LoVo (cell line): ENCODE results near the gene ZBED2.
"Not testable (repeated sequence)": the region's sequence is repeated elsewhere in the genome, so short reads cannot be mapped to it uniquely, and the experiment has no call there.

Experiments used
- DNase-seq: peaks from one replicate; pipeline ENCODE4 v3.0.0-alpha.2; 2016; ENCODE audit warnings: low spot score

Gene ZBED2

GRCh38 chr3:111571907-111572460 lies 23.2 kb downstream of the ZBED2 start:
- no peak for DNase-seq

DNA sequence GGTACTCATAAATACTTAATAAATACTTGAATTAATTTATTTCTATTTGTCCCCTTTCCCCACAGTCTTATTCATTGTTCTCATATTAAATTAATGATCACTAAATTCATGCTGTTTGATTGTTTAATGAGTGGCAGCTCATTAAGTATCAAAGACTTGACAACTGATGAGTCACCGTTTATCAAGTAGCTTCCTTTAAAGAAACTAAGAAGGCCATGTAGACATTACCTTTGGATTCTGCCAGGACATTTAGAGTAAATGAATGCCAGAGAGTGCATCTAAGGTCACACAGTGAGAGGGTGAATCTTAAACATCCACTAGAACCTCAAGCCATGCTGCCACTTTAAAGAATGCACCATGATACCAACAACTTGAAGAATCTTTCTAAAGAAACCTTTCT lies 23.9 kb downstream of the ZBED2 start:
- no peak for DNase-seq

DNA sequence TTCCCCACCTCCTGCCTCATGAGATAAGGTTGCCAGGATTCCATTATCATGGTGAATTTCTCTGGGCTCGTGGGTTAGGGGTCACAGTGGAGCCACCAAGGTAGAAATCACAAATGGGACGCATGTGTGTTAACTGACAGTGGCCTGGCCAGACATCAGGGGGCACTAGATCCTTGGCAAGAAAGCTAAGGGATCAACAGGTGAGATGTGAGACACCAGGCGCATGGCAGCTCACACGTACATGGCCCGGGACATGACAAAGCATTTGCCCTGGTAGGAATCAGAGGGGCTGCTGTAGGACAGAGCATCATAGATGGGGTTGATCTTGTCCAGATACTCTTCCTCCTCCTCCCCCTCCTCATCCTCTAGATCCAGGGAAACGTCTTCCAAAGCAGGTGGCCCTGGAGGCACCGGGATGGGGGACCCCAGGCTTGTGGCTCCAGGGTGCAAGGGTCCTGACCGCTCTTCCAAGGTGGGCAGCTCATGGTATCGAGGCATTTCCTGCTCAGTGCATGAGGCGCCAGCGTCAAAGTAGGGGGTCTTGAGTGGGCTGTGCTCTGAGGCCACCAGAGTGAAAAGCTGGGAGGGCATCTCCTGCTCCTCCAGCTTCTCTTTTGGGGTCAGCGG lies 24.6 kb downstream of the ZBED2 start:
- no peak for DNase-seq

GRCh38 chr3:111568911-111569310 lies 26.2 kb downstream of the ZBED2 start:
- DNase-seq = no peak

- DNase-seq = no peak
Observed at GRCh38 chr3:111568355-111568754, 26.8 kb downstream of the ZBED2 start.

- no peak for DNase-seq
Observed at GRCh38 chr3:111566844-111567243, 28.3 kb downstream of the ZBED2 start.

DNA sequence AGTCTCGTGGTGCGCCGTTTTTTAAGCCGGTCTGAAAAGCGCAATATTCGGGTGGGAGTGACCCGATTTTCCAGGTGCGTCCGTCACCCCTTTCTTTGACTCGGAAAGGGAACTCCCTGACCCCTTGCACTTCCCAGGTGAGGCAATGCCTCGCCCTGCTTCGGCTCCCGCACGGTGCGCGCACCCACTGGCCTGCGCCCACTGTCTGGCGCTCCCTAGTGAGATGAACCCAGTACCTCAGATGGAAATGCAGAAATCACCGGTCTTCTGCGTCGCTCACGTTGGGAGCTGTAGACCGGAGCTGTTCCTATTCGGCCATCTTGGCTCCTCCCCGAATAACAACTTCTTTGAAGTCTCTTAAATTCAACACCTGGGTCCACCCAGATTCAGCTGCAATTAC lies 33.2 kb downstream of the ZBED2 start:
- DNase-seq = not testable (repeated sequence)

GRCh38 chr3:111548756-111549155 lies 46.4 kb downstream of the ZBED2 start:
- no peak for DNase-seq

DNA sequence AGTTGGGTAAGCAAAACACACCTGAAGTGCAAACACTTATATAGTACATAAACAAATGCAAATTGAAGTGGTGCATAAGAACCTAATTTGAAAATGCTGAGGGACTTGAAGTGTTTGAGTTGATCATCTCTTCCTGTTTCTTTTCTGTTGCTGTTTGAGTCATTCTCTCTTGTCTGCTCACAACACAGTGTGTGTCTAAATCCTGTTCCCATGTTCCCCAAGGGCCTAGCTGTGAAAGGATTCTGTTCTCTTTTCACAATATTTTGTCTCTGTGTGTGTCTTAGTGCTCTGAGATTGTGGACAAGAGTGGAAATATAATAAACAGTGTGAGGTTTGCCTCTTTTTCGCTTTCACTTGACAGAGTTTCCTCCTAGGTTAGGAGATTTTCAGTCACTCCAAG lies 47.1 kb downstream of the ZBED2 start:
- DNase-seq = no peak

DNA sequence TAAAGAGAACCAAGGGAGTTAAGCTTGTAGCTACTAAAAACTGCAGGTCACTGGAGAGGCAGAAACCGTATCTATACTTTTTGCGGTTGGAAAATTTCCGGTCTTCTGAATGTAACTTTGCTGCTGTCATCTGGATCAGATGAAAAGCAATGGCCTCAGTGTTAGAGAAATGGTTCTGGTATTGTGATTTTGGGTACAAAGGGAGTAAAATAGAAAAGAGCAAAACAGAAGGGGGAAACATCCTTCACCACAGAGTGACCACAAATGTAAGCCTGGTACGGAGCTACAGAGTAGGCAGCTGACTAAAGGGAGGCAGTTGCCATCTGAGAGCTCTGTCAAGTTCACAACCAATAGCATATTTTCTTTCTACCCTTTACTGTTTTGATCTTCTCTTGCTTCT lies 47.5 kb downstream of the ZBED2 start:
- DNase-seq = no peak

- DNase-seq = no peak
Observed at GRCh38 chr3:111545349-111545748, 49.8 kb downstream of the ZBED2 start.
